GM12875 (cell line): ENCODE results near the gene HIPK2.

Experiments used
- H3K4me3 ChIP-seq: one replicate; pipeline ENCODE4 v1.5.1; 2011; ENCODE audit warnings: low read depth, low read length, control low read depth
- CTCF ChIP-seq: IDR thresholded peaks from 2 replicates; pipeline ENCODE4 v1.5.1; 2011; ENCODE audit warnings: low read depth, mild to moderate bottlenecking, control low read depth, inconsistent platforms, low read length, moderate library complexity, borderline replicate concordance; ENCODE audit not compliant: insufficient read depth

HIPK2 gene

GRCh38 chr7:139646566-139646965 is 131.2 kb downstream of the HIPK2 start:
- no peak for TF ChIP-seq CTCF

GRCh38 chr7:139645572-139646523 is 131.9 kb downstream of the HIPK2 start:
- H3K4me3 ChIP-seq: no peak overlapping the region
- TF ChIP-seq CTCF: peak; percentile 80

More at GRCh38 chr7:139646566-139646965, 131.2 kb downstream of the HIPK2 start:
- H3K4me3 ChIP-seq: no peak overlapping the region

- TF ChIP-seq CTCF: no peak
- H3K4me3 ChIP-seq: no peak overlapping the region
Observed at GRCh38 chr7:139643951-139644585, 133.7 kb downstream of the HIPK2 start.

- H3K4me3 ChIP-seq: no peak overlapping the region
- TF ChIP-seq CTCF: no peak
Observed at GRCh38 chr7:139642283-139642682, 135.5 kb downstream of the HIPK2 start.

- no peak for TF ChIP-seq CTCF
- no peak overlapping the region for H3K4me3 ChIP-seq
Observed at GRCh38 chr7:139641337-139641992, 136.3 kb downstream of the HIPK2 start.

GRCh38 chr7:139640681-139641080 is 137.1 kb downstream of the HIPK2 start:
- H3K4me3 ChIP-seq: no peak overlapping the region
- TF ChIP-seq CTCF: no peak
